SK-MEL-5 (cell line): Measurements from ENCODE around the gene EPHA3. TPM values are rescaled to one million over a fixed set of nuclear protein-coding genes. Genes with fewer than 3 reads are reported as not detected.

Experiments used
- DNase-seq: peaks from one replicate; pipeline ENCODE4 v3.0.0-alpha.2; 2016; ENCODE audit warnings: low read depth, low spot score
- in situ Hi-C: cut with HindIII; loops from 2 replicates; pipeline ENCODE4 v1.10.0; 2016; ENCODE audit warnings: low sequenced_read_pairs, high pct_unique_total_duplicates, low pct_unique_long_range_greater_than_20kb
- total RNA-seq: library from RNA; depleted of rRNA; stranded (reverse); fragments of >200 nt; shearing (Covaris generic); gene quantifications from 2 replicates; pipeline ENCODE4 v1.2.3, GENCODE V29; 2014

Gene EPHA3
- total RNA-seq, 1 experiment from 2014 or later = 40.8 TPM

DNA sequence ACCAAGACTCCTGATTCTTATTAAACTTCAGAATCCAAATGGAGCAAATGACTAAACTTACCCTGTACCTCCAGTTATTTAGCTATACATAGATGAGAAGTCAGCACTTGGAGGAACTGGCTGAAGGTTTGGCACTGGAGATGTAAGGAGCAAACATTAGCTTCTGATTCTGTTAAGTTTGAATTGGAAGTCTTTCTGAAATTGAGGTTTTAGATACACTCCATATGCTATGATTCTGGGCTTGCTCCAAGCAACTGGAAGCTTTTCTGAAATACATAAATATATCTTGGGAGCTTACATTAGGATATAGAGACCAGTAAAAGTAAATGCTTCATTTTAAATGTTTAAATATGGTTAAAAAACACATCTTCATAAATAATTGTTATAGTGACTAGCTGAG is 333.7 kb downstream of the EPHA3 start:
- DNase-seq = no peak
- in situ Hi-C loops = no loop called here

DNA sequence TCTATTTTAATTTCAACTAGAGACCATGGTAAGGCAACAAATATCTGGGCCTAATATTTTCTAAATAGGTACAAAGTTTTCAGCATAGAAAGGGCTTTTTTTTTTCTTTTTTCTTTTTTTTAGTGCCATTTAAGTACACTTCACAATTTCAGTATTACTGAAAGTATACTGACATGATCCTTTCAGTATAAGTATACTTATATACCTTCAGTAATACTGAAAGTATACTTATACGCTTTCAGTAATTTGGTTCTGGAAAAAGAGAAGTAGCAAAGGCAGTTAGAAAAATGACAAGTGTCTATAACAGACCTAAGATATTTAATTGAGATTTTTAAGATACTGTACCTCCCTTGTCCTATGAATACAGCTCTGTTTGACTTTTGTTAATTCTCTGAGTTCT is 339.2 kb downstream of the EPHA3 start:
- in situ Hi-C loops = no loop called here
- DNase-seq = no peak

DNA sequence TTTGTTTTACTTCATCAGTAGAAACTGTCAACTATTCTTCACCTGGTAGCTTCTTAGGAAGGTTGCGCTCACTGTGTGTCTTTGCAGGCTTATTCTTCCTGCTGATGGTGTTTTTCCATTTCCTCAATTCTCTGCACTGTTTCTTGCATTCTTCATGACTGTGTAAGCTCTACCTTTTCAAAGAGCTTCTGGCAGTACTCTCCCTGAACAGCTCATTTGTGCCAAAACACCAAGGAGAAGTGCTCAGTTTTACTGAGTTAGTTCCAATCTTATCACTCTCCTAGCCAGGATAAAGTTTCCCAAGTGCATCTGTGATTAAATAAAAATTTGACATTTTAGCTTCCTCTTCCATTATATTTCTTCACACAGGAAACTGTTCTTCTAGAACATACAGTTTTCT is 339.8 kb downstream of the EPHA3 start:
- no peak for DNase-seq
- in situ Hi-C loops = no loop called here

DNA sequence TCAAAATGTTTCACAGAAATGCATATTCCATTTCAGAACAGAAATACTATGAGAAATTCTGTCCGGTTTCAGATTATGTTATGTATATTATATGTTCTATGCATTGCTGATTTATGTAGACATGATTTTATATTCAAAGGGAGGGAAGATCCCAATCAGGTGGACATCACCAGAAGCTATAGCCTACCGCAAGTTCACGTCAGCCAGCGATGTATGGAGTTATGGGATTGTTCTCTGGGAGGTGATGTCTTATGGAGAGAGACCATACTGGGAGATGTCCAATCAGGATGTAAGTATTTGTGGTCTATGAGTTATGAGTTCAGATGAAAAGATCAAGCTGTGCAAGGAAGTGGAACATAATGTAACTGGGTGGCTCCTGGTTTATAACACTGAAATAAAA is 341.7 kb downstream of the EPHA3 start:
- no peak for DNase-seq
- in situ Hi-C loops = no loop called here

DNA sequence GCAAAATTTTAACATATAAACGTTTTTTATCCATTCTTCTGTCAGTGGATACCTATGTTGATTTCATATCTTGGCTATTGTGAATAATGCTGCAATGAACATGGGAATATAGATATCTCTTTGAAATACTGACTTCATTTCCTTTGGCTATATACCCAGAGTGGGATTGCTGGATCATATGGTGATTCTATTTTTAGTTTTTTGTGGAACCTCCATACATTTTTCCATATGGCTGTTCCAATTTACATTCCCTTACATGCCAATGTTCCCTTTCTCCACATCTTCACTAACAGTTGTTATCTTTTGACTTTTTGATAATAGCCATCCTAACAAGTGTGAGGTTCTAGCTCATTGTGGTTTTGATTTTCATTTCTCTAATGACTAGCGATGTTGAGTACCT is 344.6 kb downstream of the EPHA3 start:
- no peak for DNase-seq
- in situ Hi-C loops = no loop called here

DNA sequence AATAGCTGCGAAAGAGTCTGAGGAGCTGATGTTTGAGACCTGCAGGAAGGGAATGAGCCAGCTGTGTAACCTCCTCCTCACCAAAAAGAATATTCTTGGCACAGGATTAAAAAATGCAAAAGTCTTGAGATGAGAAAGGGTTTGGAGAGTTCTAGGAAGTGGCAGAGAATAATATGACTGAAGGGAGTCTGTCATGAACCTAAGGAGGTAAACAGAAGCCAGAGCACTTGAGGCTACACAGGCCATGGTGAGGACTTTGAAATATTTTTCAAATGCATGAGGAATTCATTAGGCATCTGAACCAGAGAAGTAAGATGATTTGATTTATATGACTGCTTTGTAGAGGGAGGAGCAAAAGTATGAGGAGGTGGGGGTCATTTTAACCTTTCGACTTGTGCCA is 347.8 kb downstream of the EPHA3 start:
- in situ Hi-C loops = no loop called here
- DNase-seq = no peak

DNA sequence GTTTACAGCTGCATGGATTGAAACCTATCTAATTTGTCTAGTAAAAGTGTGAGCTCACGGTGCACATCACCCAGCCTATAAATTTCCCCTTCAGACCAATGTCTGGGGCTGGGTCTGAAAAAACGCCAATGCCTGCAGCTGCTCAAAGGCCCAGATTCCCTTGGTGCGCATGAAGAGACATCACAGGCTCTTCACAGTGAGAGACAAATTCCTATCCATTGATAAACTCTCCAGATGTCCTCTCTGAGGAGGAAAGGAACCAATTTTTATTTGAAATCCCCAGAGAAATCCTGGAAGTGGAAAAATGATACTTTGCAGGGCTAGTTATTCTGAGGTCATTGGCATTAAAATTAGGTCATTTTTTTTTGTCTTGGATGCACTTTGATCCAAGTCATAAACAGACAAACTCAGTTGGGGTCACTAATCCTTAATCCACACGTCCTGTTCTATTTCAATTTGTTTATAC is 360.5 kb downstream of the EPHA3 start:
- in situ Hi-C loops = no loop called here
- no peak for DNase-seq

DNA sequence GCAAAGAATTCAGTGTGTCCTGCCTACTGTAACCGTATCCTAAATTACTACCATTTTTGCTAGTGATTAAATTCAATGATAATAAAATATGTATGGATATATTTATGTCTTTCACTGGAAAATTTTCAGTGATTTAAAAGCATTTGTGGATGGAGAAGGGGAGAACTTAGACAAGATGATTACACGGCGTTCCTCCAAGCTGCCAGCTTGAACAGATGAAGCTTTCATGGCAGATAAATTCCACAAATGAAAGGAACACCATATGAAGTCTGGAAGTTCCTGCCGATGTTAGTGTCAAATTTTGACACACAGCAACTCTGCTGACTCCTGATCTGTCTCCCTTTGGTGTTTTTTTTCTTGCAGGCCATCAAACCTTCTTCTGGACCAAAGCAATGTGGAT is 364.7 kb downstream of the EPHA3 start:
- in situ Hi-C loops = no loop called here
- DNase-seq = no peak

DNA sequence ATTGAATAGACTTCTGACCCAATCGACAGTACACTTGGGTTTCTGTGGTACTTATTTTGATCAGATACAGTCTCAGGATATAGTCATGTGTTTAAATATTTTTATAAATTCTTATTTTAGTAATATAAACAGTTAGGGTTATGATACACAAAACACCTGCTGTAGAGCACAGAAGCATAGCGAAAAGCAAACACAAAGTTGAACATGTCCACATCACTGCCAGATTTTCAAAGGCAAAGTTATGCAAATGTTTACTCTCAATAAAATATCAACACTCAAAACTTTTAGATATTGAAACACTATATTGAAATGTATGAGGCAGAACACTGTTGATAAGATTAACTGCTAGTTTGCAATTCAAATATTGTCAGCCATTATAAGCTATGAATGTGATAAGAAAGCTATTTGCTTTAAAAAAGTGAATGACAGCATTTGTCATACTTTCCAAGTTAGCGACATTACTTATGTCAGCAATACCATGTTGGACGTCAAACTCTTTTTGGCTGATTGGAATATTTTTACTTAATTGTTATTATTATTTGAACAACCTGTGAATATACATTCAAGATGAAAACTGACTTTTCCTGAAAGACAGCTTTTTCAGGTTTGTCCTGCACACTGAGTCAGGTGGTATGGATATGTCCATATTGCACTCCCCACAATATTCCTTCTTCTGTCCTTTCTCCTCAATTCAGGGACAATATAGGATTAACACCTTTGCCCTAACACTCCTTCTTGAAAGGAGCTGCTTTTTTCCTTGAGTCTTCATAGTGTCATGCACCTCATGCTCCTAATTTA is 367.1 kb downstream of the EPHA3 start:
- in situ Hi-C loops = no loop called here
- no peak for DNase-seq

DNA sequence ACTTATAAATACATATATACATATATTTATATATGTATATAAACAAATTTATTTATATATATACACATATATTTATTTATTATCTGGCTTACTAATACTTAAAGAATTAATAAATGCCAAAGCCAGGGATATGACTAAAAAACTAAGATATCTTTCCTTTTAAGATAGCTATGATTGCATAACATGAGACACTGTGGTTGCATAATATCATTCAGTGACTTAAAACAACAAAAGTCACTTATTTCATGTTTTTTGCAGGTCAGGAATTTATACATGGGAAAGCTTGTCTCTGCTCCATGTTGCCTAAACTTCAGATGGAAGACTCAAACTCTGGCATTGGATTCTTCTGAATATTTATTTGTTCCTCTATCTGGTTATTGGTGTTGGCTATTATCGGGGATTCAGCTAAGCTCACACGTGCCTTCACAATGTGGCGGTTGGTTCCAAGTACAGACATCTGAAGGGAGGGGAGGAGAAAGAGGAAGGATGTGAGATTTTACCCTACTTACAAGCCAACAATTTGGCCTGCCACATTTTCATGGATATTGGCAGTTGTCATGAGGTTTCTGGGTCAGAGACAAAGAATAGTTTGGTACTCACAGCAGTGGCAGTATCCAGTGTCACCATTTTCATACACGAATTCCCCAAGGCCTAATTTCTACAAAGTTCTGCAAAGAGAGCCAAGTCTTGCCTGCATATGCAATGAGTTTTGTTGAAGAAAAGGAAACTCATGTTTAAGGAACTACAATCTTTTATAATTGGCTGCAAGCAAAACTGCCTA is 381.6 kb downstream of the EPHA3 start:
- DNase-seq = no peak
- in situ Hi-C loops = no loop called here

DNA sequence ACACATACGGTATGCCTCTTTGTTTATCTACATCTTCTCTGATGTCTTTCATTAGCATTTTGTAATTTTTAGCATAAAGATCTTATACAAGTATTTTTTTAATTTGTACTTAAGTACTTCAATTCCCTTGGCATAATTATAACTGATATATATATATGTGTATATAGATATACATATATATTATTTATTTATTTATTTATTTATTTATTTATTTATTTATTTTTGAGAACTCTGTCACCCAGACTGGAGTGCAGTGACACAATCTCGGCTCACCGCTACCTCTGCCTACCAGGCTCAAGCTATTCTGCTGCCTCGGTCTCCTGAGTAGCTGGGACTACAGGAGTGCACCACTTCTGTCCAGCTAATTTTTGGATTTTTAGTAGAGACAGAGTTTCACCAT is 382.7 kb downstream of the EPHA3 start:
- DNase-seq = no peak
- in situ Hi-C loops = no loop called here

DNA sequence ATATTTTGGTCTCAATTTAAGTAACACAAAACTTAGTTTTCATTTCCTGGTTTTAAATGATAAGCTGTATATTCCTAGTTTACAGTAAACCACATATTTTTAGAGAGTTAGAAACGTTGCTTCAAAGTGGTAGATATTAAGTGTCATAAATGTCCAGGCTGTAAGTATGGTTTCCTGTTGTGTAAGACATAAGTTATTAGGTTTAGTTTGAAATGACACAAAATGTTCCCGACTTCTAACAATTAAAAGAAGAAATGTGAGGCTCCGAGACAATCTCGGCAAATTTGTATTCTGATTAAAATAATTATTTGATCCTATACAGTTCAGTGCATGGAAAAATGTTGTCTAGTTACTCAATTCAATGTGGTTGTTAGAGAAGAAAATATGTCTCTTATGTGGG is 387.3 kb downstream of the EPHA3 start:
- in situ Hi-C loops = no loop called here
- no peak for DNase-seq

DNA sequence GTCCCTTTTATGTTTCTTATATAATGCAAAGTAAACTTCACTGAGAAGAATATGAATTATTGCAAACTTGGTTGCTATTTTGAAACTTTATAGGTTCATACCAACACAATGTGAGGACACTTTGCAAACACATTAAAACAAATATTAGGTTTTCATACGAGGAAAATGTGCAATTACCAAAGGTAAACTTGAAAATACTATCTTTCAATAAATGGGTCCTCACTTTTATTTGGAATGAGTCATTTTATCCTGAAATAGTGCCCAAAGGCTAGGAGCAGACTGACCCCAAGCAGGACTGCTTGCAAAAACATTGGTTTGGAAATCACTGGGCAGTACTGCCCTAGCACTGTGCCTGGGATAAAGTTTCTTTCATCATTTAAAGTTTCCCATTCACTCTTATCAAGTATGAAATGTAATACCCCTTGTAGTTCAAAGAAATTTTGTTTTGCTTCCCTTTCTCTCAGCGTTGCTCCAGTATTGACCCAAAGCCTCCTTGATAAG is 396.5 kb downstream of the EPHA3 start:
- no peak for DNase-seq
- in situ Hi-C loops = no loop called here

DNA sequence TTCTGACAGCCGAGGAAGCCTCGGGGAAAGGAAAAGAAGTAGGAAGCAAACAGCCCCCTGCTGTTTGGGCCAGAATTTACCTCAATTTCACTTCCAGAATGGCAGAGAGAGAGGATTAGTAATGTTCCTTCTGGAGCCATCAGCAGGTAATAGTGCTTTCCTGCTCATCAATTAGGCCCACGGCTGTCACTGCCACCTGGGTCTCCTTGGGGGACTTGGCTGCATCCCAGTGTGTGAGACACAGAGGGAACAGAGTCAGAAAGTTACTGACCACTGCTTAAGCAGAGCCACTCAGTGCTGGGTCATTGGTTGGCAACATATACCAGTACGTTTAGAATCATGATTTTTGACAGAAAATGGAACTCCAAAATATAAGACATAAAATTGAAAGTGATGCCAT is 397.0 kb downstream of the EPHA3 start:
- peak; percentile 14 for DNase-seq
- in situ Hi-C loops = no loop called here

DNA sequence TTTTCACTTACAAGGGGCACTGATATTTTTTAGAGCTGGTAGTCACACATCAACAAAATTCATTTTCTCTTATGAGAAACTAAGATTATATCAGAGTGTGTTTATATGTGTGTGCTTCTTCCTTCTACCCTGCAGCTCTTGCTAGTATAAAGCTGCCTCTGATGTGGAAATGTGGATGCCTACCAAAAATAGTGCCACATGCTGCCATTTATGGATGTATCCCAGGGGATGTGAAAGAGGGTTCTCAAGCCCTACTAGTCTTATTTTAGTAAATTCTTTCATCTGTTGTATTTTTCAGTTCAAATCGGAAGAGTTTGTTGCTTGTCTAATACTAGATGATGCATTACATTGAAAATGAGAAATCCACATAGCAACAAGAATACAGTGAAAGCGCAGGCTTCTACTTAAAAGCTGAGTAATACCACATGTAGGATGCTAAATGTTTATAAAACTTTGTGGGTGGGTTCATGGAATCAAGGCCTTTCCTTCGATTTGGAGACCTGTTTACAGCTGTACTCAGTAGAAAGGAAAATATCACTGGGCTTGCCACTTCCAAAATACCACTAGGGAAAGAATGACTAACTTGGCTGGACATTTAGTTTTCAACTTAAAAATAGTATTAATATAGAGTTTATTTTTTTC is 399.2 kb downstream of the EPHA3 start:
- in situ Hi-C loops = no loop called here
- DNase-seq = no peak

DNA sequence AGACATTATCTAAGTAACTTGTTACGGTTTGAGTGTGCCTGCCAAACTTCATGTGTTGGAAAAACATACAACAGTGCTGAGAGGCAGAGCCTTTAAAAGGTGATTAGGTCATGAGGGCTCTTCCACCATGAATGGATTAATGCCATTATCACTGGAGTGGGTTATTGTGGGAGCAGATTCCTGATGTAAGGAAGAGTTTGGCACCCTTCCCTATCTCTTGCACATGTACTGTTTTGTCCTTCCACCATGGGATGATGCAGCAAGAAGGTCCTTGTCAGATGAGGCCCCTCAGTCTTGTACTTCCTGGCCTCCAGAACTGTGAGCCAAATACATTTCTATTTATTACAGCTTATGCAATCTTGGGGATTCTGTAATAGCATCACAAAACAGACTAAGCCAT is 413.9 kb downstream of the EPHA3 start:
- in situ Hi-C loops = no loop called here

DNA sequence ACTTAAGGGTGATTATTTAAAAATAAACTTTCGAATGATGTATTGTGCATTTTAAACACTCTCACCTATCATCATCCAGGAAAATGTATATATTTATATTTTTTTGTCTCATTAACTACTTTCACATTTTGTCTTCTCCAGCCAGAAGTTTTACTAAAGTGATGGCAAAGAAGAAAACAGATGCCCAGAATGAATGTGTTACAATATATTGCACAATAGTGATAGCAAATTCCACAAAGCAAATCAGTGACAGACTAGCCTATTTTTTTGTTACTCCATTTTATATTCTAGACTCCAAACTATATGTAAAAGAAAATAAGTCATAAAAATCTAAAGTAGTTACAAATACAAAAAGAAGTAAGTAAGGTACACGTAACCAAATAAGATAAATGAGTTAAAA is 414.7 kb downstream of the EPHA3 start:
- no peak for DNase-seq
- in situ Hi-C loops = no loop called here

More for the DNA sequence above, 413.9 kb downstream of the EPHA3 start:
- DNase-seq = no peak

DNA sequence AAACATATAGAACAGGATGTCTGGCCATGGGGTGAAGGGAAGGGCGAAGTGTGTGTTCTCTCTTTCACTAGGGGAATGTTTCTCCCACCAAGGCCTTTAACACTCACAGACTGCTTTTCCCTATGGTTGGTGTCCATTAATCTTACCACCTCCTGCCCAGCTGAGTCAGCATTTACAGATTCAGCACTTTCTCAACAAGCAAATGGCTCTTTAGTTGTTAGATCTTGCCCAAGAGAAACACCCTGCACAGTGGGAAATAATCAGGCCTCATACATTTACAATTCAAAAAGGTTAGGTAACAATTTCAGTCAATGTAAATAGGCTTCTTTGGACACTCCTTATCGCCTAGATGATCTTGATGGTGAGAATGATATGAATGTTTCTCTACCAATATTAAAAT is 418.2 kb downstream of the EPHA3 start:
- in situ Hi-C loops = no loop called here
- no peak for DNase-seq
